GM12875 (cell line): ENCODE results near the gene DCXR.
A peak's percentile ranks its signal among the peaks of the same experiment; 100 is the strongest.

Source experiments
- H3K4me3 ChIP-seq: one replicate; pipeline ENCODE4 v1.5.1; 2011; ENCODE audit warnings: low read depth, low read length, control low read depth
- TF ChIP-seq, protein P1 (sequence below): IDR thresholded peaks from 2 replicates; pipeline ENCODE4 v1.5.1; 2011; ENCODE audit warnings: low read depth, mild to moderate bottlenecking, control low read depth, inconsistent platforms, low read length, moderate library complexity, borderline replicate concordance; ENCODE audit not compliant: insufficient read depth

DCXR gene

DNA sequence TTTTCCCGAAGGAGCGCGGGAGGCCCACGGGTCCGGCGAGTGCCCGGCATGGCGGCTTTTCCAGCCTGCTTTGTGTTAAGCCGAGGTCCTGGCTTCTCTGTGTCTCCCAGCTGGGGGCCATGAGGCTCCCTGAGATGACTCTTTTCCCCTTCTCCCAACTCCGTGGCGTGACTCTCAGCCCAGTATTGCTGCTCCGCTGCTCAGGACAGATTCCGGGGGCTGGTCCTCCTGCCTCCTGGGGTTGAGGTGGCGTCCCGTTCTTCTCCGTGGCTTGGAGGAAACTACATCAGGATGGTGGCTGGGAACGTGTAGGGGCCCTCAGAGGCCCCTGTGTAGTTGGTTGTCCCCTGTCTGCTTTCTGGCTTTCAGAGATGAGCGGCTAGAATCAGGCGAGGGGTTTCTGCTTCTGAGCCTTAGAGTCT, 15.2 kb upstream of the DCXR start:
- TF ChIP-seq, protein P1, sequence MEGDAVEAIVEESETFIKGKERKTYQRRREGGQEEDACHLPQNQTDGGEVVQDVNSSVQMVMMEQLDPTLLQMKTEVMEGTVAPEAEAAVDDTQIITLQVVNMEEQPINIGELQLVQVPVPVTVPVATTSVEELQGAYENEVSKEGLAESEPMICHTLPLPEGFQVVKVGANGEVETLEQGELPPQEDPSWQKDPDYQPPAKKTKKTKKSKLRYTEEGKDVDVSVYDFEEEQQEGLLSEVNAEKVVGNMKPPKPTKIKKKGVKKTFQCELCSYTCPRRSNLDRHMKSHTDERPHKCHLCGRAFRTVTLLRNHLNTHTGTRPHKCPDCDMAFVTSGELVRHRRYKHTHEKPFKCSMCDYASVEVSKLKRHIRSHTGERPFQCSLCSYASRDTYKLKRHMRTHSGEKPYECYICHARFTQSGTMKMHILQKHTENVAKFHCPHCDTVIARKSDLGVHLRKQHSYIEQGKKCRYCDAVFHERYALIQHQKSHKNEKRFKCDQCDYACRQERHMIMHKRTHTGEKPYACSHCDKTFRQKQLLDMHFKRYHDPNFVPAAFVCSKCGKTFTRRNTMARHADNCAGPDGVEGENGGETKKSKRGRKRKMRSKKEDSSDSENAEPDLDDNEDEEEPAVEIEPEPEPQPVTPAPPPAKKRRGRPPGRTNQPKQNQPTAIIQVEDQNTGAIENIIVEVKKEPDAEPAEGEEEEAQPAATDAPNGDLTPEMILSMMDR = no peak
- peak overlapping the region; percentile 85 for H3K4me3 ChIP-seq

DNA sequence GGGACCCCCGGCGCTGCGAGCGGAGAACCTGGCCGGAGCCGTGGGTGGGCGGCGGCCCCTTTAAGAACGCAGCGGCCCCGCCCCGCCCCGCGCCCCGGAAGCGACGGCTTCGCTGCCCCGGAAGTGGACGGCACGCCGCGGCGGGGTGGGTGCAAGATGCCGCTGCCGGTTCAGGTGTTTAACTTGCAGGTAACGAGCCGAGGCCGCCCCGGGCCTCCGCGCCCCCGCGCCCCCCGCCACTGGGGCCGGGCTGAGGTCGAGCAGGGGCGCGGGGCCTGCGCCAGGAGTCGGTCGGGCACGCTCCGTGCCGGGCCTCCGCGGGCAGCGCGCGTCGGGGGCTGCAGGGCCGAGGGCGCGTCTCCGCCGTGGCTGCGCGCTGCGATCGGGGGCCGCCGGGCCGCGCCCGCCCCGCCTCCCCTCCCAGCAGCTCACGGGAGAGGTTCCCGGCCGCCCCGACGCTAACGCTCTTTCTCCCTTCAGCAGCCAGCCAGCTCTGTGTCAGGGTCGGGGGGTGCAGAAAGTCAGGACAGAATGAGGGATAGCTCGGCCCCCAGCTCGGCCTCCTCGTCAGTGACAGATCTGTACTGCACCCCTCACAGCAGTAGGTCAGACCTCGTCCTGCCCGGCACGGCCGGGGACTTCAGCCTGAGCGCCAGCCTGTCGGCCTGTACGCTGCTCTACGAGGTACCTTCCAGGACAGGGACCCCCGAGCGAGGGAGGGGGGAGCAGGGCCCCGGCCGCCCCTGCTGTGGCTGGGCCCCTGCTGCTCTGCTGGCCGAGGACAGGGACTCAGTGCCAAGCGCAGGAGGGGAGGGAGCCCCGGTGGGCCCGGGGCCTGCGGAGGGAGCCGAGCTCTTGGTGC, 14.5 kb upstream of the DCXR start, which contains the start of the genes GPS1 and RFNG:
Gene GPS1, plus strand, starts transcription at position 123 of the 862 bp plus-strand sequence. Its CDS starts 34 bp downstream, at position 157.
Gene RFNG, minus strand, starts transcription at position 36 of the 862 bp plus-strand sequence. CDS start 45 bp downstream, outside the sequence.
- TF ChIP-seq, protein P1 = no peak
- peak within 1 kb of the TSS; percentile 85 for H3K4me3 ChIP-seq

DNA sequence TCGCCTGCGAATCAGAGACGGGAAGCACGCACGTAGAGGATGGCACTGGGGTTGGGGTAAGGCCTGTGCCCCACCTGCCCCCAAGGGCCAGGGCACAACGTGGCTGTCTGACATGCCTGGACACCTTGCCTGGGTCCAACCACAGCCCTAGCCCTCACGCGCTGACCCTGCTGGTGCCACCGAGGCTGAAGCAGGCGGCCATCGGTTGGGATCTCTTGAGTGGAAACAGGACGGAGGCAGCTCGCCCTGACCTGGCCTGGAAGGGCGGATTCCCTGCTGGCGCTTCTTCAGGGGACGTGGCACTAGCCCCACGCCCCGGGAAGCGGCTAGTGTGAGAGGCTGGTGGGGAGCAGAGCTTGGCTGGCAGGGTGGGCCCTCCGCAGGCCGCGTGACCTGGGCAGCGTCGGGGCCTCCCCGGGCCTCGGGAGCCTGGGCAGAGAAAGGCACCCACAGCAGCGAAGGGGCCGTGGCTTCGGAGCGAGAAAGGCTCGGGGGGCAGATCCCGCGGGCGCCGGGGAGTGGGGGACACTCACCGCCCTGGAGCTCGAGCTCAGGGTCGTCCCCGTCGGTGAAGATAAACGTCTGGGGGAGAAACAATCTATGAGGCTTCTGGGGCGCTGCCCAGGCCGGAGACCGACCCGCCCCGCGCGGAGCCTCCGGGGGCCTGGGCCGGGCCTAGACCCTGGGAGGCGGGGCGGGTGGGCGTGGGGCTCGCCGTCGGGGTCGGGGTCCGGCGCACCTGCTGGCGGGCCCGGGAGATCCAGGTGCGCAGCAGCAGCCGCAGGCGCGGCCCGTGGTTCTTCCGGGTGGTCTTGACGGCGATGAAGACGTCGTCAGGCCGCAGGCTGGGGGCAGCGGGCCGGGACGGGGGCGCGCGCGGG, 13.5 kb upstream of the DCXR start:
- TF ChIP-seq, protein P1 = no peak

DNA sequence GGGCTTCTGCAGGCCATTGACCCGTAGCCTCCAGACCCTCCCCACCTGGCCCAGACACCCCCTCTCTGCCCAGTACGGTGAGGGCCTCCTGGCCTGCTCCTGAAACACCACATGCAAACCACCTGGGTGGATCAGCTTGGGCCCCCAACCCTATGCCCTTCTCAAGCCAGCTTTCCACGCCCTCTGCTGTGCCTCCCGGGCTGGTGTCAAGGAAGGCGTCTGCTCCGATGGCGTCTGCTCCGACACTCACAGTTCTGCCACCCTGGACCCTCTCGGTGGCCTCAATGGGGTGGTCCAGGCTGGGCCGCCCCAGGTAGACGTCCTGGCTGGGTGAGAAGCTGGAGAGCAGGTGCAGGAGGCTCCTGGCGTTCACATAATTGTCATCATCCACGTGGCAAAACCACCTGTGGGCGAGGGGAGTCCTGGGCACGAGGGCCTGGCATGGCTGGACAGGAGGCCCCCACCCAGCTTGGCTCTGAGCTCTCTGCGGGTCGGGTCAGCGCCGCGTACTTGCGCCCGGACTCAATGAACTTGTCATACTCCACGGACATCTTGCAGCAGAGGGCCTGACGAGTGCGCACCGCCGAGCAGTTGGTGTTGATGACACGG, 12.8 kb upstream of the DCXR start:
- H3K4me3 ChIP-seq = no peak overlapping the region
- TF ChIP-seq, protein P1 = no peak

More for the DNA sequence above, 13.5 kb upstream of the DCXR start:
- peak overlapping the region; percentile 85 for H3K4me3 ChIP-seq

DNA sequence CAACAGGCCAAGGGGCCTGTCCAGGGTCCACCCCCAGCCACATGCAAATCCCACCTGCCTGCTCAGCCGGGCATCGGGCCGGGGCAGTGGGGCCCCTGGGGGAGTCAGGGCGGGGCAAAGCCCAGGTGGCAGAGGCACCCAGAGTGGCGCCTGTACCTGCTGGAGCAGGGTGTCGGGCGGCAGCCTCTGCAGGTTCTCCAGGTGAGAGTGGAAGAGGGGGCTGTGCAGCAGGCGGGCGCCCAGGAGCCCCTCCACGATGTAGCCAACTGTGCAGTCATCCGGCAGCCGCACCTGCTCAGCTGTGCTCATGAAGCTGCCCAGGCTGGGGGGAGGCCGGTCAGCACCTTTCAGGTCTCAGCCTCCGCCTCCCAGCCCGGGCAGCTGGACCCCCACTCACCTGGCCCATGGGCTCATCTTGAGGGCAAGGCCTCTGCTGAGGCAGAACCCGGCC, 12.0 kb upstream of the DCXR start:
- TF ChIP-seq, protein P1 = no peak

DNA sequence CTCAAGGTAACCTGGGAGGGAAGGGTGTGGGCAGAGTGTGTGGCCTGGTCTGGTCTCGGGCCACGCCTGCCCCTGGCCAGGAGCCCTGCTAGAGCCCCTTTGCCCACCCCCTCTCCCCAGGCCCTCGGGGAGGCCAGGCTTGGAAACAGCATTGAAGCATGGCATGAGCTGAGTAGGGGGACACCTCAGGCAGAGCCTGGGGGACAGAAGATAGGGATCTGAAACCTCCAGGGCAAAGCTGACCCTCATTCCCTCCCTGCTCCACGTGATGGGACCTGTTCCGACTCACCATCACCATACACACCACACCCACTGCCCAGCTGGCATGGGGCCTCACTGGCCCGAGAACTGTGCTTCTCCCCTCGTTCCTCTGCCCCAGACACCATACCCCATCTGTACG, 11.6 kb upstream of the DCXR start:
- TF ChIP-seq, protein P1 = no peak
- H3K4me3 ChIP-seq = no peak overlapping the region

More for the DNA sequence above, 12.0 kb upstream of the DCXR start:
- no peak overlapping the region for H3K4me3 ChIP-seq
